ENCODE results near the gene PAX3. TPM values are rescaled to one million over a fixed set of nuclear protein-coding genes. Genes with fewer than 3 reads are reported as not detected.

Gene PAX3
- total and polyA plus RNA-seq, 2 of the 13 experiments (the other 11 are each of a cell fraction or from before 2014, with no cell fraction given), result 0.07 TPM; not detected in 1

GRCh38 chr2:222283634-222284033 is 15.2 kb downstream of the PAX3 start:
- no TSS peak for BruUV-seq (replicated peaks)
- TF ChIP-seq ZNF850 (CRISPR knock-in tag; conservative IDR thresholded peaks at IDR 0.05), result no peak
- no peak for TF ChIP-seq PPARG (CRISPR knock-in tag; conservative IDR thresholded peaks at IDR 0.05)
- TF ChIP-seq CAMTA2 (CRISPR knock-in tag; IDR thresholded peaks at IDR 0.05; ENCODE audit: borderline replicate concordance), result no peak
- TF ChIP-seq CREM (IDR thresholded peaks at IDR 0.05), result no peak
- no peak for TF ChIP-seq CREM (CRISPR knock-in tag; IDR thresholded peaks at IDR 0.05)
- no peak for TF ChIP-seq CENPT (CRISPR knock-in tag; IDR thresholded peaks at IDR 0.05; ENCODE audit: low read depth)
- no peak for TF ChIP-seq GMEB1 (CRISPR knock-in tag; IDR thresholded peaks at IDR 0.05; ENCODE audit: borderline replicate concordance)
- no peak for TF ChIP-seq ZNF350 (CRISPR knock-in tag; IDR thresholded peaks at IDR 0.05; ENCODE audit: borderline replicate concordance, low read depth)
- no peak for TF ChIP-seq ZNF652 (CRISPR knock-in tag; IDR thresholded peaks at IDR 0.05; ENCODE audit: borderline replicate concordance, low read depth)
- TF ChIP-seq MEIS1 (CRISPR knock-in tag; IDR thresholded peaks at IDR 0.05; ENCODE audit: borderline replicate concordance), result no peak
- TF ChIP-seq PREB (CRISPR knock-in tag; IDR thresholded peaks at IDR 0.05), result no peak
- no peak for TF ChIP-seq ZNF230 (CRISPR knock-in tag; IDR thresholded peaks at IDR 0.05)
- Histone ChIP-seq H4K20me1 (ENCODE audit: insufficient read depth, low read length) (no peaks in the 10 kb centered on the region), H3K4me3 (replicated peaks in 1 of 3; ENCODE audit: insufficient read depth in 1 of 3, low read depth in 2 of 3, low read length in 3 of 3) (no peak overlapping the region), H3K4me1 (ENCODE audit: insufficient read depth, low read length) (no peaks in the 10 kb centered on the region), H3K79me2 (ENCODE audit: insufficient read depth, low read length) (no peaks in the 10 kb centered on the region), H3K36me3 (replicated peaks in 1 of 2; ENCODE audit: control insufficient read depth in 1 of 2, insufficient read depth in 2 of 2, low read length in 2 of 2) (no peaks in the 10 kb centered on the region), H3K9me3 (ENCODE audit: low read length) (no peaks in the 10 kb centered on the region), H3K27ac (ENCODE audit: extremely low read length, insufficient read depth, low read length) (no peak overlapping the region), H3K27me3 (ENCODE audit: control insufficient read depth in 1 of 2, insufficient read depth in 2 of 2, low read length in 2 of 2) (peaks cover 0 to 3% of the 10 kb centered on the region in 2 experiments; a peak in 2 of 5 replicates), H2AFZ (ENCODE audit: low read length) (no peak overlapping the region), H3K4me2 (ENCODE audit: low read depth, low read length) (no peak overlapping the region), H3K9ac (ENCODE audit: insufficient read depth, low read depth, low read length) (no peak overlapping the region)
- intact Hi-C loops (cut with micrococcal nuclease; ENCODE audit: unreplicated experiment) (no loop called here), in situ Hi-C loops (cut with HindIII; ENCODE audit: extremely low pct_ligation_motif_present, low pct_unique_long_range_greater_than_20kb) (no loop called here)
- ChIA-PET CTCF (ENCODE audit: low intra/inter-chr PET ratio, low total read pairs) (no interaction called here), POLR2A (no interaction called here)
- 33% methylated on average over 8 of the region's 8 CpGs for WGBS (ENCODE audit: low lambda C conversion rate)
- DNase-seq (ENCODE audit: low spot score) (no peak), FAIRE-seq (no peak), ATAC-seq (no peak)
